ENCODE measurements around the gene PRR5L.

PRR5L gene

GRCh38 chr11:36398231-36398953 is 102.3 kb downstream of the PRR5L start:
- Histone ChIP-seq H3K27ac (no peak overlapping the region), H3K4me3 (ENCODE audit: low read depth, low read length) (no peak overlapping the region), H3K36me3 (replicated peaks) (peaks cover 41% of the 10 kb centered on the region), H3K27me3 (replicated peaks) (no peaks in the 10 kb centered on the region)
- no peak for DNase-seq
- in situ Hi-C loops (cut with HindIII; ENCODE audit: low pct_ligation_motif_present, low sequenced_read_pairs) = no loop called here
- TF ChIP-seq CTCF (IDR thresholded peaks at IDR 0.05; ENCODE audit: low read depth, low read length, missing control alignments) = no peak

DNA sequence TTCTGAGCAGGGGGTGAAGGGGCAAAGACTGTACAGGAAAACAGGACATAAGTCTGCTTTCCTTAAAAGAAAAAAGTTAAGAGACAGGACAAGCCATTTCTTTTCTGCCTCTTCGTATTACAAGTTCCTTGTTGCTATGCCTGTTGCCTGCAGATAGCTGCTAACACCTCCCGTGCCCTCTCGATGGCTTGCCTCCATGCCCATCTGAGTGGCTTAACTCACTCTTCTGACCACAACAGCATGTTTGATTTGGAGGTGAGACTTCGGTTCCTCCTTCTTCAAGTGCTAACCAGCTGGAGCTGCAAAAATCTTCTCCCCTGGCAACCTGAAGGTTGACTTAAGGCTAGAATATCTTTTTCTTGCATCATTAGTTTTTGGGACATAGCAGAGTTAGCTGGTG is 103.1 kb downstream of the PRR5L start:
- in situ Hi-C loops (cut with HindIII; ENCODE audit: low pct_ligation_motif_present, low sequenced_read_pairs) = no loop called here
- no peaks in the 10 kb centered on the region for H3K27me3 ChIP-seq (replicated peaks)
- no peak for DNase-seq
- no peak for TF ChIP-seq CTCF (IDR thresholded peaks at IDR 0.05; ENCODE audit: low read depth, low read length, missing control alignments)
- H3K27ac ChIP-seq = no peak overlapping the region
- H3K4me3 ChIP-seq (ENCODE audit: low read depth, low read length) = no peak overlapping the region
- peaks cover 47% of the 10 kb centered on the region for H3K36me3 ChIP-seq (replicated peaks)

DNA sequence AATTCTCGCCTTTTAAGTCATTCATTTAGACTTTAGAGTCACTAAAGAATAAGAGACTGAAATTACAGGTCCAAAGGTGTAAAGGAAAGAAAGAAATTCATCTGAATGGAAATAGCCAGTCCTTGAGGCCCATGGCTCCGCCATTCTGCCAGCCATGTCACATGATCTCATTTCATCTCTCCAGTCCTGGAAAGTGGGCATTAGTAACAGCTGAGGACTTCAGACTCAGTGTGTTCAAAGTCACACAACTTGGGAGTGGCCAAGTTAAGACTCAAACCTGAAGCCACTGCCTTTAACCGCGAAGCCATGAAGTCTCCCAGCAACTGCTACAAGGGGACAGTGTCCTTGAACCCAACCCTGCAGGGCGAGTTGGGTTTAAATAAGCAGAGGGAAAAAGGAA is 103.7 kb downstream of the PRR5L start:
- in situ Hi-C loops (cut with HindIII; ENCODE audit: low pct_ligation_motif_present, low sequenced_read_pairs) = no loop called here
- no peak overlapping the region for H3K27ac ChIP-seq
- no peak overlapping the region for H3K4me3 ChIP-seq (ENCODE audit: low read depth, low read length)
- TF ChIP-seq CTCF (IDR thresholded peaks at IDR 0.05; ENCODE audit: low read depth, low read length, missing control alignments) = no peak
- no peak for DNase-seq
- peaks cover 47% of the 10 kb centered on the region for H3K36me3 ChIP-seq (replicated peaks)
- no peaks in the 10 kb centered on the region for H3K27me3 ChIP-seq (replicated peaks)

DNA sequence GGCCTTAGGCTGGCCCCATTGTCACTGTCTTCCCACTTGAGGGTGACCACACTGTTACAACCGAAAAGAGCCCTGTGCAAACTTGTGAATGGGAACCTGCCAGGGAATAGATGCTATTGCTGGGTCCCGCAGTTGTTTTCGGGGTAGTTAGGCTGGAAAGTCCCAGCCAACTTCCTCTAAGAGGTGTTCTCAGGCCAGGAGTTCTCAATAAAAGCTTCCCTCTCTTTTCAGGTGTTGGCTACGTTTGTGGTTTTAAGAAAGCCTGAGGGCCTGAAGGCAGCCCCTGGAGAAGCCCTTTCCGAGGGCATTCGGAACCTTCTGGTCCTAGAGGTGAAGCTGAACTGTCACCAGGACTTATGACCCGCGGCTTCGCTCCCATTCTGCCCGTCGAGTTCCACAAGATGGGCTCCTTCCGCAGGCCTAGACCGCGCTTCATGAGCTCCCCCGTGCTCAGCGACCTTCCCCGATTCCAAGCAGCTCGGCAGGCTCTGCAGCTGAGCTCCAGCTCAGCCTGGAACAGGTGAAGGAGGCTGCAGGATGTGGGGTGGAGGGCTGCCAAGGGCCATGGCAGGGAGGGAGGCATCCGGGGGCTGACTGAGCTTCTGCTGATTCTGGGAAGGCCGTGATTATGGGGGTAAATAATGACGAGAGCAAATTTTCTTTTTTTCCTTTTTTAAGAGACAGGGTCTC is 104.8 kb downstream of the PRR5L start:
- TF ChIP-seq CTCF (IDR thresholded peaks at IDR 0.05; ENCODE audit: low read depth, low read length, missing control alignments) = no peak
- Histone ChIP-seq H3K27ac (no peak overlapping the region), H3K27me3 (replicated peaks) (no peaks in the 10 kb centered on the region), H3K4me3 (ENCODE audit: low read depth, low read length) (no peak overlapping the region), H3K36me3 (replicated peaks) (peaks cover 47% of the 10 kb centered on the region)
- in situ Hi-C loops (cut with HindIII; ENCODE audit: low pct_ligation_motif_present, low sequenced_read_pairs) = no loop called here
- DNase-seq = no peak

GRCh38 chr11:36402568-36403170 is 106.6 kb downstream of the PRR5L start:
- in situ Hi-C loops (cut with HindIII; ENCODE audit: low pct_ligation_motif_present, low sequenced_read_pairs) = no loop called here
- peaks cover 49% of the 10 kb centered on the region for H3K36me3 ChIP-seq (replicated peaks)
- TF ChIP-seq CTCF (IDR thresholded peaks at IDR 0.05; ENCODE audit: low read depth, low read length, missing control alignments) = no peak

More at GRCh38 chr11:36402568-36403170, 106.6 kb downstream of the PRR5L start:
- no peak overlapping the region for H3K4me3 ChIP-seq (ENCODE audit: low read depth, low read length)
- H3K27me3 ChIP-seq (replicated peaks) = no peaks in the 10 kb centered on the region
- no peak overlapping the region for H3K27ac ChIP-seq
- no peak for DNase-seq

Data from brain microvascular endothelial cell (primary cell).